GM13976 (cell line): Measurements from ENCODE around the gene STAG2.

ENCODE experiments used
- DNase-seq: peaks from one replicate; pipeline ENCODE4 v3.0.0; 2012; ENCODE audit warnings: low spot score
- in situ Hi-C: fragments of 300-500 bp; cut with MboI; formaldehyde crosslinking; loops from one replicate; pipeline ENCODE4 v1.12.0; 2022; ENCODE audit warnings: low sequenced_read_pairs, mixed read lengths, inconsistent platforms; ENCODE audit not compliant: unreplicated experiment
- TF ChIP-seq, protein P1 (sequence below): IDR thresholded peaks from 2 replicates; pipeline ENCODE4 v1.5.1; 2012; ENCODE audit warnings: borderline replicate concordance, mild to moderate bottlenecking; ENCODE audit not compliant: insufficient read depth; ENCODE audit errors: extremely low read depth, missing control alignments, control extremely low read depth

The STAG2 gene

DNA sequence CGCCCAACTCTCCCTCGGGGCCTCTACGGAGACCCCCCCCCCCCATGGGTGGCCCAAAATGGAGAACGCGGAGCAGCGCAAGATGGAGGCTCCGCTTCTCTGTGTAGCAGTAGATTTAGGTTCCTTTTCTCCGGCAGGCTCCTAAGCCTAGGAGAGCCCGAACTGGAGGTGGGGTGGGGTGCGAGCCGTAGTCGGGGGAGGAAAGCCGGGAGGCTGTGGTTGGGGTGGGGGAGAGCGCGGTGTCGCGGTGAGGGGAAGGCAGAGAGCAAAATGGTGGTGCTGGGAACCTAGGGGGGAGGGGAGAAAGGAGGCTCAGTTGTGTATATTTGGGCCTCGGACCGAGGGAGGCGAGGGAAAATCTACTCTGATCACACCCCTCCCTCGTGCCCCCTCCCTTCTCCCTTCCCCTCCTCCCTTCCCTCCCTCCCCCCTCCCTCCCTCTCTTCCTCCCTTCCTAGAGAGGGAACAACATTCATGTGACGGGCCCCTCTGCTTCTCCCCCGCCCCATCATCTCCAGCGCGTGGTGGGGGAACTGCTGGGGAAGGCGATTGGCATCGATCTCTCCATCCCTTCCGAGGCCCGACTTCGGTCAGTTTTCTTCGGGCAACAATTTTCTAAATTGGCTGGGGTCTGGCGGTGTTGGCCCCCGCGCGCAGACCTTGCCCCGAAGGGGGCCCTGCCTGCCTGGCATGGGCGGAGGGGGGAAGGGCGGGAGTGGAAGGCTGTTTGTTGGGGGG lies at the start of gene STAG2:
Gene STAG2 (plus strand): TSS at position 439 of the 738 bp plus-strand sequence. CDS start 60,922 bp downstream, outside the sequence.
- TF ChIP-seq, protein P1, sequence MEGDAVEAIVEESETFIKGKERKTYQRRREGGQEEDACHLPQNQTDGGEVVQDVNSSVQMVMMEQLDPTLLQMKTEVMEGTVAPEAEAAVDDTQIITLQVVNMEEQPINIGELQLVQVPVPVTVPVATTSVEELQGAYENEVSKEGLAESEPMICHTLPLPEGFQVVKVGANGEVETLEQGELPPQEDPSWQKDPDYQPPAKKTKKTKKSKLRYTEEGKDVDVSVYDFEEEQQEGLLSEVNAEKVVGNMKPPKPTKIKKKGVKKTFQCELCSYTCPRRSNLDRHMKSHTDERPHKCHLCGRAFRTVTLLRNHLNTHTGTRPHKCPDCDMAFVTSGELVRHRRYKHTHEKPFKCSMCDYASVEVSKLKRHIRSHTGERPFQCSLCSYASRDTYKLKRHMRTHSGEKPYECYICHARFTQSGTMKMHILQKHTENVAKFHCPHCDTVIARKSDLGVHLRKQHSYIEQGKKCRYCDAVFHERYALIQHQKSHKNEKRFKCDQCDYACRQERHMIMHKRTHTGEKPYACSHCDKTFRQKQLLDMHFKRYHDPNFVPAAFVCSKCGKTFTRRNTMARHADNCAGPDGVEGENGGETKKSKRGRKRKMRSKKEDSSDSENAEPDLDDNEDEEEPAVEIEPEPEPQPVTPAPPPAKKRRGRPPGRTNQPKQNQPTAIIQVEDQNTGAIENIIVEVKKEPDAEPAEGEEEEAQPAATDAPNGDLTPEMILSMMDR, result no peak
- in situ Hi-C loops, result no loop called here
- DNase-seq, result peak; percentile 52

DNA sequence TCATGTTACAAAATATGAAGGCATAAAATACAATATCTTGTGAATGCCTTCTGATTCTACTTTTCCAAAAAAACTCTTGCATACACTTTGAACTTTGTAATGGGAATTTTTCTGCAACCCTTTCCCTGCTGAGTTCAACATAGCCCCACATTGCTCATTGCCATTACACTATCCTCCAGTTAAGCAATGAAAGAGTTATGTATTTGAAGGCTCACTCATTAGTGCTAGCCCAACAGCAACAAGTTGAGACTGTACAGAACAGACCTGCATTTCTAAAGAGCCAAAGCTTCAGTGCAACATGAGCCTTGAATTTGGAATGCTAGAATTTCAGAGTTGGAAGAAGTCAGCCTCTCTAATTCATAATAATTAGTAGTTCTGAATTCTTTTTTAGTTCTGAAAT lies 44.4 kb upstream of the STAG2 start:
- TF ChIP-seq, protein P1, result no peak
- in situ Hi-C loops, result no loop called here
- DNase-seq, result no peak

DNA sequence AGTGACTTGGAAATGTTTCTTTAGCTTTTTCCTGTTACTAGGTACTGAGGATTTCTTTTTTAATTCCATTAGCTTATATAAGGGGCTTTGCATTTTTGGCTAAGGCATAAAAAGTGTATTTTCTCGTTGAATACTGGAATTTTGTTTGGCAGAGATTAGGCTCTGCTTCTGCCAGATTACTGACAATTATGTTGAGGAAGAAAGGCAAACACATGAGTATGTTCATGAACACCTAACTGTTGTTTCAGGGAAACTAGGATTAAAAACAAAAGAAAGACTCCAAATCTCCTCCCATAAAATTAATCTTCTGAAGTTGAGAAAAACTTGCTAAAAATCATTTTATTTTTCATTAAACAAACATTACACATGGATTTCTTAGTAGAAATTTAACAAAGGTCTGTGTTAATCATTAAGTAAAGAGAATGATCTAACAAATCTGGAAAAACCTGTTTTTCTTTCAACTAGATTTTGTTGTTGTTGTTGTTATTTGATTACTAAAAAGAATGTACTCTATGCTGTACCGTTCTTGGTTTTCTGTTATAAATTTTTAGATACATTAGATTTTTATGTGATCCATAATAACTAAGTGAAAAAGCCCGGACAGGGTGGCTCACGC lies 43.3 kb upstream of the STAG2 start:
- in situ Hi-C loops, result no loop called here
- no peak for DNase-seq

DNA sequence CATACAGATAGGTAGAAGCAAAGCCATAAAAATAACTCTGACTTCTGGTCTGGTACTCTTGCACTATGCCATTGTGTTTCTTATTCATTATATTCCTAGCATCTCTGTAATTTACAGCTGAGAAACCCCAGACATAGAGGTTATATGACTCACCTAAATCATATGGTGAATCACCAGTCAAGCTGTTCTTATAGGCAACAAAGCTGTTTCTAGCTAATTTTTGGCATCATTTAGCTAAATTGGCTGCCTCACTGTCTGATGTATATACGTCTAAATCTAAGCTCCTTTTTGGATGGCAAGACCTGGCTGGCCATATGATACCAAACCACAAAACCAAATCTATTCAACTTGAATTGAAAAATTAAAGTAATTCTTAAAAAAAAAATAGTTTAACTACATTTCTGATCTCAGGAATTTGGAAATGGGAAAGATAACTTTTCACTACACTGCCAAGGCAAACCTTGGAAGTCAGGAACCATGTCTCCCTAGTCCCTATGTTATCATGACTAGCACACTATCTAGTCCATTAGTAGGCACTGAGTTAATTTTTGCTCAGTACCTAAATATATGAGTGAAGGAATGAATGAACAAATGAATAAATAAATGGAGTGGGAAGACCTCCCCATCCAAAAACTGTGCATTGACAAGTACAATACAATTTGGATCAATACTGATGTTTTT lies 41.3 kb upstream of the STAG2 start:
- in situ Hi-C loops, result no loop called here
- no peak for DNase-seq
- TF ChIP-seq, protein P1, result no peak

More for the DNA sequence above, 43.3 kb upstream of the STAG2 start:
- TF ChIP-seq, protein P1, result no peak

DNA sequence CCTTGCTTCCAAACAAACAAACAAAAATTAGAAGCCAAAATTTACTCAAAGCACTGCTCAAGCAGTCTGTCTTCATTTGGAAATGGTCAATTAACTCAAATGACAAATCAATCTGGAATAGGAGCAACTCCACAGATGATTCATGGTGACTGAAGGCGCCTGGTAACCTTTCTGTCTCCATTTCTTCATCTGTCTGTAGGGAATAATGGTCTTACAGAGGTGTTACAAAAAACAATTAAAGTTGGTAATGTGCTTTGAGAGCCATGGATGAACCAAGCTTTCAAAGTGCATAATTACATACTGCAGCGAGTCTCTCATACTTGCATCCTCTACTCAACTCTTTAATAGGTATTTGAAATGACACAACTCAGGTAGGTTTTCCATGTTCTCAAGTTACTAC lies 38.3 kb upstream of the STAG2 start:
- in situ Hi-C loops, result no loop called here
- TF ChIP-seq, protein P1, result no peak
- no peak for DNase-seq

DNA sequence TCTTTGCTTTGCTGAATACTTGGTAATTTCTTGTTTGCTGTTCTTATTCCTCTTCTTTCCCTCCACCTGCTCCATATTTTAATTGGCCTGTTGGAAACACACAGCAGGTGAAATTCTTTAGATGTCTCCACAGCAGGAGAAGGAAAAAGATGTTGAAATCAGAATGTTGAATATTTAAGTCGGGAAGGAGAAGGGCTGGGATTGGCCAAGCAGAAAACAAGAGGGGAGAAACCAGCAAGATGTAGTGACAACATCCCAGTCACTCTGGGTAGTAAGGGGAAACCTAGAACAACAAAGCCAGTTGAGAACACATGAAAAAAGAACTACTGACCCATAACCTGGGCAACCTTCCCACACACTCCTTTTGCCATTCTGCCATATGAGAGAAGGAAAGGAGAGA lies 37.3 kb upstream of the STAG2 start:
- in situ Hi-C loops, result no loop called here
- TF ChIP-seq, protein P1, result no peak
- no peak for DNase-seq
